DLD1 (cell line): ENCODE measurements around the gene PIK3R2.

Source experiments
- in situ Hi-C: cut with HindIII; loops from 2 replicates; pipeline ENCODE4 v1.10.0; 2017; ENCODE audit warnings: low sequenced_read_pairs

The PIK3R2 gene

DNA sequence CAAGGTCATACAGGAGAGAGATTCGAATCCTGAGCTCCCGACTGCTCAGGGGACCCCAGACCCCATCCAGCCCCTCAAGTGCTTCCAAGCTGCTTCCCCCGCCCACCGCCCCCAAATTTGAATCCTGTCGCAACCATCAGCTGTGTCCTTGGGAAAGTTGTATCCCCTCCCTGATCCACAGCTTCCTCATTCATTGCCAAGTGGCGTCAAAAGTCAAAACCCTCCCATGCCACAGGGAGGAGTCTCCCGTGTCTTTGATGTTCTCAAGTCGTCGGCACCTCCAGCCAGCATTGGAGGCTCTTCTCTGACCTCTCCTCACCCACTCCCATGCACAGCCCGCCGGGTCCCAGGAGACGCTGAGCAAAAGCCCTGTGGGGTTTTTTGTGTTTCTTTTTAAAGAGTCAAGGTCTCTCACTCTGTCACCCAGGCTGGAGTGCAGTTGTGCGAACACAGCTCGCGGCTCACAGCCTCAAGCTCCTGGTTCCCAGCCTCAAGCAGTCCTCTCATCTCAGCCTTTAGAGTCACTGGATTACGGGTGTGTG is 17.8 kb downstream of the PIK3R2 start:
- in situ Hi-C loops: no loop called here

DNA sequence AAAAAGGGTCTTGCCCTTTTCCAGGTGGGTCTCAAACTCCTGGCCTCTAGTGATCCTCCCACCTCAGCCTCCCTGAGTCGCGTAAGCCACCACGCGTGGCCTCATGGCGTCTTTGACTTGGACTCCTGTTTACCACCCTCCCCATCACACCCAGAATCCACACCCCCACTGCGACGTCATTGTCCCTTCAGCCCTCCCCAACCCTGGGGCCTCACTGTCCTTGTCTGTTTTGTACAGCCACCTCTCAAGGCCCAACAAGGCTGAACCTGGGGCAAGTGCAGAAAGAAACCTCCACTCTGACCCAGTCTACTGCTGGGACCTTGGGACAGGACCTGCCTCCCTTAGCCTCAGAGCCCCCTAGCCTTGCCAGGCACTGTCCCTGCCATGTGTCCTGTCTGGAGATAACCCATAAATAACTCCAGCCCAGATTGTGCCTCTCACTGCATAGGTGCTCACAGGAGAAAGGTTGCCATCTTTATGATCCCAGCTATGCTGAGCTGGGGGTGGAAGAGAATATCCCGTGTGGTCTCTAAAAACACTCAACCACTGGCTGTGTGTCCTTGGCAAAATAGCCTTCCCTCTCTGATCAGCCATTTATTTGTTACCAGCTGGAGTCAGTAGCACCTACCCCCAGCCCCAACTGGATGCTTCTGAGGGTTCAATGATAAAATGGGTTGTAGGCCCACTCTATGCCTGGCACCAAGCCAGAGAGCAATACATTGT is 18.8 kb downstream of the PIK3R2 start:
- in situ Hi-C loops: no loop called here

DNA sequence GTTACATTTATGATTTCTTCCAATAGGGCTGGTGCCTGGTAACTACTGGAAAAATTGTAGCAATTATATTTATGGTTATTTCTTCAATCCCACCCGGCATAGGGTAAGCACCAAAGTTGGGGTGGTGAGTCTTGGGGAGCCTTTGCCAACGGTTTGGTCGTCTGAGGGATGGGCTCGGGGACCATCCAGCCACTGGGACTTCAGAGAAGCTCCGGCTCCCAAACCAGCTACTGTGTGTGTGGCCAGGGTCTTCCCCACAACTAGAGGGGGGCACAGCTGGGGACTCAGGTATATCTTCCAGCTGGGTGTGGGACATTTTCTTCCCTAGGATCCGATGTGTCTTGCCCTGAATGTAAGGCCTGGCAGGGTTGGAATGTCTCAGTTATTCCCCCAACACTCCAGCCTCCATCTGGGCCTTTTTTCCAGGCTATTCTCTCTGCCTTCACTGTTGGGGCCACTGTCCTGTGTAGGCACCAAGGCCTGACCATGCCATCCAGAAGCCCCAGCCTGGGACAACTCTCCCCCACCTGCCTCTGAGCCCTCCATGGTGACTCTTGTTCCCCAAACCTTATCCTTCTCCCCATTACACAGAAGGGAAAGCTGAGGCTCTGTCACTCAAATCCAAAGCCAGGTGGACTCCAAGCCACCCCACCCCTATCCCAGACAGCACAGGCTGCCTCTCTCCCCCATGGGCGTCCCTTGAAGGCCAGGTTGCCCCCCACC is 19.5 kb downstream of the PIK3R2 start:
- in situ Hi-C loops: no loop called here

DNA sequence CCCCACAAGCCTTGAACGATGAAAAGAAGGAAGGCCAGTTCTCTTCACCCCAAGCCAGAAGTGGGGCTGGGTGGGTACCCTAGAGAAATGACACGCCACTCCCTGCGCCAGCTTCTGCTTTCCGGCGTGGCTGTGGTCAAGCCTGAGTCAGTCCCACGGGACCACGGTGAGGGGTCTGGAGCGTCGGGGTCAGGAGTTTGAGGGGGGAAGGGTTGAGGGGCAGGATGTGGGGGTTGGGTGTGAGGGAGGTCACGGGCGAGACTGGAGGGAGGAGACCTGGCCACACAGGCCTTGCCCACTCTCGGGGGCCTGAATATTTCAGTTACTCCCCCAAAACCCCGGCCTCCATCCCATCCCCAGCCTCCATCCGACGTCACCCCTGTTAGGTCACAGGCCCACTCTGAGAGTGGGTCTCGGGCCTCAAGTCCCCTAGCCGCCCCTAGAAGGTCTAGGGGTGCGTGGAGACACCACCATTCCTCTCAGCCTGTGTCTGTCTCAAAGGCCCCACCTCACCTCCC is 20.1 kb downstream of the PIK3R2 start:
- in situ Hi-C loops: no loop called here

DNA sequence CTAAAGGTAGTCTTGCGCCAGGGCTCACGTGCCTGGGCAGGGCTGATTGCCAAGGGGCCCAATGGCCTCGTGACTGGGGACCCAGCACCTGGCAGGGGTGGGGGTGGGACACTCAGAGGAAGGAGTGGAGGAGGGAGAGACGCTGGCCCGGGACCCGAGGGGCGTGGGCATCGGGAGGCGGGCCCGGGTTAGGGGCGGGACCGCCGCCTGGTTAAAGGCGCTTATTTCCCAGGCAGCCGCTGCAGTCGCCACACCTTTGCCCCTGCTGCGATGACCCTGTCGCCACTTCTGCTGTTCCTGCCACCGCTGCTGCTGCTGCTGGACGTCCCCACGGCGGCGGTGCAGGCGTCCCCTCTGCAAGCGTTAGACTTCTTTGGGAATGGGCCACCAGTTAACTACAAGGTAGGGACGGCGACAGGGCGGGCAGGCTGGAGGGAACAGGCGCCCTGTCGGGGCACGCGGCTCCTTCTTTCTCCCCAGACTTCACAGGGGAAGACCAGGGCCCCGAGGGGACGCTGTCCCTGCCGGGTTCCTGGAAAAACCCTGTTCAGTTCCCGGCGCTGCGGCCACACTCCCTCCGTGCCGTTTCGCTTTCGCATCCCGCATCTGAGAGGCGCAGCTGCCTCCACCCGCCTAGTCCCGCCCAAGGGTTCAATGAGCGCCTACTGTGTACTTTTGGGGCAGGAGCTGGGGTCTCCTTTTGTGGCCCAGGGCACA is 20.8 kb downstream of the PIK3R2 start, which contains the start of gene IFI30:
IFI30 (plus strand) TSS at position 242 of the 717 bp plus-strand sequence; CDS start at position 271, 29 bp downstream.
- in situ Hi-C loops: no loop called here

DNA sequence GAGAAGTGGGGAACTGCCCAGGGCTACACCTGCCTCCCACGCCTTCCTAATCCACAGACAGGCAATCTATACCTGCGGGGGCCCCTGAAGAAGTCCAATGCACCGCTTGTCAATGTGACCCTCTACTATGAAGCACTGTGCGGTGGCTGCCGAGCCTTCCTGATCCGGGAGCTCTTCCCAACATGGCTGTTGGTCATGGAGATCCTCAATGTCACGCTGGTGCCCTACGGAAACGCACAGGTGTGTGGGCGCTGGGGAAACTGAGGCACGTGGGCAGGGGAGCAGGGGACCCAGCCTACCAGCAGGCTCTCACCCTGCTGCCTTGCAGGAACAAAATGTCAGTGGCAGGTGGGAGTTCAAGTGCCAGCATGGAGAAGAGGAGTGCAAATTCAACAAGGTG is 22.0 kb downstream of the PIK3R2 start:
- in situ Hi-C loops: no loop called here

DNA sequence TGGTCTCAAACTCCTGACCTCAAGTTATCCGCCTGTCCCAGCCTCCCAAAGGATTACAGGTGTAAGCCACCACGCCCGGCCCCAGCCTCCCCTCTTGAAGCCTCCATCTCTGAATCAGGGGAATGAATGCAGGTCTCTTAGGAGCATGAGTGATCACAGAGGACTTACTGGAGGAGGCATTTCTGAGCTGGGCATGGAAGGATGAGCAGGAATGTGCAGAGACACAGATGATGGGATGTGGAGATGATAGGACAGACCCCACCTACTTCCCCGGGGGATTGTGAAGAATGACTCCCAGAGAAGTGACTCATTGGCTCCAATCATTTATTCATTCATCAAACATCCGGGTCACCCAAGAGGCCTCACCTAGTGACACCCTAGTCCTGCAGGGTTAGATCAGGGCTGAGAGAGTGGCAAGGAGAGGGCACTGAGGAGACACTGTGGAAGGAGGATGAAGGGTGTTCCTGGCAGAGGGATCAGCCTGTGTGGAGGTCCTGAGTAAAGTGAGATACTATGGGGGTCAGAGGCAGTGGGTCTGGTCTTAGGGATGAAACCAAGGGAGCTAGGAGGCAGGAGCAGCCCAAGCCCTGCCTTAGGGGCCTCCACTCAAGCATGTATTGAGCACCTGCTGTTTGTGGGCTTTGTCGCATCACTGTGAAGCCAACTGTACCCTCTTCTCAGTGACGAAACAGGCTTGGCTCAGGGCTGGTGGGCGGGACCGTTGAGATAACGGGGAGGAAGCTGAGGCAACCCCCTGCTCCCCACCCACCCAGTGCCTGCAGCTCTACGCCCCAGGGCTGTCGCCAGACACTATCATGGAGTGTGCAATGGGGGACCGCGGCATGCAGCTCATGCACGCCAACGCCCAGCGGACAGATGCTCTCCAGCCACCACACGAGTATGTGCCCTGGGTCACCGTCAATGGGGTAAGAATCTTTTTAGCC is 23.7 kb downstream of the PIK3R2 start:
- in situ Hi-C loops: no loop called here

DNA sequence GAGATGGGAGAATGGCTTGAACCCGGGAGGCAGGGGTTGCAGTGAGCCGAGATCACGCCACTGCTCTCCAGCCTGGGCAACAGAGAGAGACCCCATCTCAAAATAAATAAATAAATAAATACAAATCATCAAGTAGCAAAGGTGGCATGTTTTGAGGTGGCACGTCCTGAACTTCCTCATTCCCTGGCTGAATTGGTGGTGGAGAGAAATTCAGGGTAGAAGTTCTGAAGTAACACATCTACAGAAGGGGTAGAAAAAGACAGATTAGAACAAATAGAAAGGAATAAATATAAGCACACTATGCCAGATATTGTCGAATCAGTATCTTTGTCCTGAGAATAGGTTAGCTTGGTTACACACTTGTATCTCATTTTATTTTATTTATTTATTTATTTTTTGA is 27.0 kb downstream of the PIK3R2 start:
- in situ Hi-C loops: loop anchor here (10.0 kb wide), 1 partner anchor 85 kb away; no protein-coding TSS in a partner anchor

DNA sequence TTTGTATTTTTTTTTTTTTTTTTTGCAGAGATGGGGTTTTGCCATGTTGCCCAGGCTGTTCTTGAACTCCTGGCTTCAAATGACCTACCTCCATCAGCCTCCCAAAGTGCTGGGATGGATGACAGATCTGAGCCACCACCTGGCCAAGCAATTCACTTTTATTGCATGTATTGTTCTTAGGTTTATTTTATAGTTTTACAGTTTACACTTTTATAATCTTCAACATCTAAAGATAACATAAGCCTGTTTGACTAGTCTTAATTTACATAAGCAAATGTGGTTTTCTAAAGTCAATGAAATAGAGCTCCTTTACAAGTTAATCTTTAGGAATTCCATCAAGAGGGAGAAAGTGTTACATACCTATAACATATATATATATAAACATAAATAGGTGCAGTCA is 30.6 kb downstream of the PIK3R2 start:
- in situ Hi-C loops: loop anchor here (10.0 kb wide), 1 partner anchor 81 kb away; no protein-coding TSS in a partner anchor

DNA sequence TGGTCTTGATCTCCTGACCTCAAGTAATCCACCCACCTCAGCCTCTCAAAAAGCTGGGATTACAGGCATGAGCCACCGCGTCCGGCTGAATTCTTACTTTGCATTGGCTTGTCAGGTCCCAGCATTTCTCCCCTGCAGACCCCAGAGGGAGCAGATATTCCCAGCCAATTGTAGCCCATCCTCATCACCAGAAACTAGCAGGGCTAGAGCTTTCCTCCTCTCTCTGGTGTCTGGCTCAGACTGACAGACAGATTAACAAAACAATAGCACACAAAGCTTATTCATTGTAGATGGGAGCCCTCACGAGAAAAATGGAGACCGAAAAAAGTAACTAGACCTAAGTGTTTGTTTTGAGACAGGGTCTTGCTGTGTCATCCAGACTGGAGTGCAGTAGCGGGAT is 32.6 kb downstream of the PIK3R2 start:
- in situ Hi-C loops: loop anchor here (10.0 kb wide), 1 partner anchor 79 kb away; no protein-coding TSS in a partner anchor

DNA sequence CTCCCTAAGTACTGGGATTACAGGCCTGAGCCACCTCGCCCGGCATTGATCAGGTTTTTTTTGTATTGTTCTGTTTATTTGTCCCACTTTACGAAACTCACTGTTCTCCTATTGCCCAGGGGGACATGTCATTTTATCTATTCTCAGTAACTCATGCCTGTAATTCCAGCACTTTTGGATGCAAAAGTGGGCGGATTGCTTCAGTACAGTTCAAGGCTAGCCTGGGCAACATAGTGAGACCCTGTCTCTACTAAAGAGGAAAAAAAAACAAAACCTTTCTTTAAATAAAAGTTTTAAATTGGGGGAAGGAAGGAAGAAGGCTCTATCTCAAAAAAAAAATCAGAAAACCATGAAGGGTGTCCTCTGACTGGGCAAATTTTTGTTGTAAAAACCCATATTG is 37.3 kb downstream of the PIK3R2 start:
- in situ Hi-C loops: no loop called here

DNA sequence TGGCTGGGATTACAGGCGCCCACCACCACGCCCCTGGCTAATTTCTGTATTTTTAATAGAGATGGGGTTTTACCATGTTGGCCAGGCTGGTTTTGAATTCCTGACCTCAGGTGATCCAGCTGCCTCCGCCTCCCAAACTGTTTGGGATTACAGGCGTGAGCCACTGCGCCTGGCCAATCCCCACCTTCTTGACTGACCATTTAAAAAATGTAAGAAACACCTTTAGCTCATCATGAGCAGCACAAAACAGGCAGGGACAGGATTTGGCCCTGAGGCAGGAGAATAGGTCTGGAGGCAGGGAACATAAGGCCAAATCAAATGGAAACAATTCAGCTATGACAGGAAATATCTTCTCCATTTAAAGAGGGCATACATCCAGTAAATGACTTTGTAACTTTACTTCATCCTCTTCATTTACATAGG is 38.7 kb downstream of the PIK3R2 start:
- in situ Hi-C loops: no loop called here

DNA sequence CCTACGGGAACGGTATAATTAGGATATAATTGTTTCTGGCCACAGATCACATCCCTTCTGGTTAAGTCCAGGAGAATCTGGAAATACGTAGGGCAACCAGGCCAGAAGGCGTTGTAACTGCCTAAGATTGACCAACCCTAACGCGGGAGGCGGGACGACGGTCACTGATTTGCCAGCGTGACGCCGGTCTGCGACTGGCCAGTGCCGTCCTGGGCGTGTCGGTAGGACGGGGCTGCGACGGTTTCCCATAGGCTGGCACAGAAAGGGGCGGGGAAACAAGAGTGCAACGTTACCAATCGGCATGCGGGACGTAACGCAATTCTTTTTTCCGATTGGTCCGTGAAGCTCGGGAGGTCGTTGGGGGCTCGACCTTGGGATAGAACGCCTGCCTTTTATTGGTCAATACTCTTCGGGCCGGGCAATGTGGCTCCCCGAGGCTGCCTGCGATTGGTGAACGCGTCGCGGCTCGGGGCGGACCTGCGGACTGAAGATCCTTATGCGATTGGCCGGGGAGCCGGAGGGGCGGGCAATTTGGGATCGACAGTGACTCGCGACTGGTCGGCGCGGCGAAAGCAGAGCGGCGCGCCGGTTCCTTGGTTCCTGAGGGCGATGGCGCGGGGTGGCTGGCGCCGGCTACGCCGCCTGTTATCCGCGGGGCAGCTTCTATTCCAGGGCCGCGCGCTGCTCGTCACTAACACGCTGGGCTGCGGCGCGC is 39.9 kb downstream of the PIK3R2 start, which contains the start of gene MPV17L2:
MPV17L2 (plus strand) TSS at position 546 of the 715 bp plus-strand sequence; CDS start at position 610, 64 bp downstream.
- in situ Hi-C loops: no loop called here

DNA sequence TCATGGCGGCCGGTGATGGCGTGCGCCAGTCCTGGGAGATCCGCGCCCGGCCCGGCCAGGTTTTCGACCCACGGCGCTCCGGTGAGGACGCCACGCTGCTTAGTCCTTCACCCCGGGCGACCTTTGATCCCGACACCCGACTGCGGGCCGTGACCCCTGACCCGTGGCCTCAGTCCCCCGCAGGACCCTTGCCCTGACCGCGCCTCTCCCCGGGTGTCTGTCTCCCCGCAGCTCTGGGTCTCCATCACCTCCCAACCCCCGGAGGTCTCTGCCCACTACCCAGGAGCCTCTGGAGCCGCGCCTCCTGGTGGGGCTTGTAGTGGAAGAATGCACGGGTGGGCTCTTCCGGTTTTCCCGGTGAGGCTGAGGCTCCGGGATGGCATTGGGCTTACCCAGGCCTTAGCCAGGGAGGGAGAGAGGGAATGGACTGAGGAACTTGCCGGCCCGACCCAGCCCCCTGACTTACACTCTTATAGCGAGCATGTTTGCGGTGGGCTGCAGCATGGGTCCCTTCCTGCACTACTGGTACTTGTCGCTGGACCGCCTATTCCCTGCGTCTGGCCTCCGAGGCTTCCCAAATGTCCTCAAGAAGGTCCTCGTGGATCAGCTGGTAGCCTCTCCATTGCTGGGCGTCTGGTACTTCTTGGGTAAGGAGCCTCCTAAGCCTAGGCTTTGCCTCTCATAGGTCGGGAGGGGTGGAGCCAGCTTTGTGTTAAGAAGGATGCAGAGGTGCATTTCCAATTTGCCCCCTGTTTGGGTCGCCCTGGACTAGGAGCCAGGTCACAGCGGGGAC is 40.6 kb downstream of the PIK3R2 start:
- in situ Hi-C loops: no loop called here

DNA sequence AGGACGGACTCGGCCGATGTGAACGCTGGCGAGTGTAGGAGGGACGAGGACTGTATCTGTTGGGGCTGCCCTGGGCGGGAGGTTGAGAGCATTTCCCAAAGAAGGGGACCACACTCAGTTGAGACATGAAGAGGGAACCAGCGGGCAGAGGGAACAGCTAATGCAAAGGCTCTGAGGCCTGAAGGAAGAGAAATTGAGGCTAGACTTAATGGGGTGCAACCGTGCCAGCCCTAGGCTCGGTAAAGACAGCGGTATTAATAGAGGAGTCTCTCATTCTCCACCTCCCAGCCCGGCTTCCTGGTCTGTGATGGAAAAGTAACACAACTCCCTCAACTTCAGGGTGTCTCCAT is 41.2 kb downstream of the PIK3R2 start:
- in situ Hi-C loops: no loop called here

DNA sequence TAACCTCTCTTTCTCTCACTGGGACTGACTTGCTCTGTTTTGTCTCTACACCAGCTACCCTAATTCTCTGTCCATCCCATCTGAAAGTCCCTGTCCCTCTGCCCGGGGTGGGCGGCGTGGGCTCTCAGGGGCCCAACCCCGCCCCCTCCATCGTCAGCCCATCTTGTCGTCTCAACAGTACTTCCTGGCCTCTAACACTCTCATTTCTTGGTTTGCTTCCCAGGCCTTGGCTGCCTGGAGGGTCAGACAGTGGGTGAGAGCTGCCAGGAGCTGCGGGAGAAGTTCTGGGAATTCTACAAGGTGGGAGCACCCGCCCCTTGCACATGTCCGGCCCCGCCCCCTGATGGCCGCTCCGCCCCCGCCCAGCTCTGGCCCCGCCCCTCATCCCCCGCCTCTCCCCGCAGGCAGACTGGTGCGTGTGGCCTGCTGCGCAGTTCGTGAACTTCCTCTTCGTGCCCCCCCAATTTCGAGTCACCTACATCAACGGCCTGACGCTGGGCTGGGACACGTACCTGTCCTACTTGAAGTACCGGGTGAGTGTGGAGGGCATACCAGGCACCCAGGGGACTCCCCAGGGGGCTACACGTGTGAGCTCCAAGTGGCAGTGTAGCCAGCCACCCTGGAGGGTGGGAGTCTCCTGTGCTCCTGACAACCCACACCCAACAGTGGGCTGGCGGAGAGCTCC is 41.7 kb downstream of the PIK3R2 start:
- in situ Hi-C loops: no loop called here

DNA sequence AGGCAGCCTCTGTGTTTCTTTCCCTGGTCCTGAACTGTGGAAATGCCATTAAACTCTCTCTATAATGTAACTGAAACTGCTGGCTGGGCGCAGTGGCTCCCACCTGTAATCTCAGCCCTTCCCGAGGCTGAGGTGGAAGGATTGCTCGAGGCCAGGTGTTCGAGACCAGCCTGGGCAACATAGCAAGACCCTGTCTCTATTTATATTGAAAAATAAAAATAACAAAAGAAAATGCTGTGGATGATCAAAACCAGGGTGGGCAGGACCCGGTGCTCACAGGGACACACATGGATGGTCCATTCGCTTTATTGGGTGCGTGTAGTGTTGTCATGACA is 43.5 kb downstream of the PIK3R2 start:
- in situ Hi-C loops: no loop called here

DNA sequence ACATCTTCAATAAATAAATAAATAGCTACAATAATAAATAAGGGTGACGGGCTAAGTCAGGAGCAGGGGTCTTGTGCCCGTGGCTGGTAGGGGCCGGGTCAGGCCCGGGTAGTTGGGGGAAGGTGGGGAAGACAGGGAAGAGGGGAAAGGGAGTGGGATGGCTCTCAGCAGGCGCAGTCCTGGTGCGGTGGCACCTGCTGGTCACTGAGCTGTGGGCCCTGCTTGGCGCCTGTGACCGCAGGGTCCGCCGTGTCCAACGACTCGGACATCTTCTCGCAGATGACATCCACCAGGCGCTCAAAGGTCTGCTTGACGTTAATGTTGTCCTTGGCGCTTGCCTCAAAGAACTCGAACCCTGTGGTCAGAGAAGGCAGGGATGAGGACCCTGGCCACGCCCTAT is 44.3 kb downstream of the PIK3R2 start:
- in situ Hi-C loops: no loop called here
